Prostate gland (tissue), 2 donors: ENCODE measurements around the gene ST6GAL1. TPM values are rescaled to one million over a fixed set of nuclear protein-coding genes. Genes with fewer than 3 reads are reported as not detected.

ENCODE experiments used
- DNase-seq: peaks from one replicate; pipeline ENCODE4 v3.0.0-alpha.2; 2019; ENCODE audit warnings: low spot score
- H3K27ac ChIP-seq, 2 donors: fragments of 200-600 bp; sonication (generic); 2 replicates each; pipeline ENCODE4 v1.5.1; 2017 to 2019
- H3K27me3 ChIP-seq: fragments of 200-600 bp; sonication (generic); replicated peaks from 2 replicates; pipeline ENCODE4 v1.5.1; 2019; ENCODE audit not compliant: insufficient read depth
- H3K36me3 ChIP-seq, 2 donors: fragments of 200-600 bp; sonication (generic); 1 replicate in 1 of 2; 2 replicates in 1 of 2; pipeline versions ENCODE4 v1.5.1 to v1.8.1; 2017 to 2019
- H3K4me1 ChIP-seq: fragments of 200-600 bp; sonication (generic); replicated peaks from 2 replicates; pipeline ENCODE4 v1.5.1; 2019
- H3K4me3 ChIP-seq, 2 donors: fragments of 200-600 bp; sonication (generic); 2 replicates each; pipeline ENCODE4 v1.5.1; 2017 to 2019
- H3K9me3 ChIP-seq: fragments of 200-600 bp; sonication (generic); 2 replicates; pipeline ENCODE4 v1.5.1; 2017
- CTCF ChIP-seq, 4 experiments: fragments of 200-600 bp in 2 of 4; fragments of 450-650 bp in 2 of 4; sonication (generic) in 2 of 4; IDR thresholded peaks; 1 replicate in 3 of 4; 2 replicates in 1 of 4; pipeline ENCODE4 v1.5.1; 2016 to 2019; ENCODE audit warnings: antibody characterized with exemption in 4 of 4, mild to moderate bottlenecking in 2 of 4, moderate library complexity in 2 of 4
- POLR2A ChIP-seq: fragments of 450-650 bp; IDR thresholded peaks from one replicate; pipeline ENCODE4 v1.6.1; 2016; ENCODE audit warnings: antibody characterized with exemption, mild to moderate bottlenecking
- POLR2AphosphoS5 ChIP-seq: sonication (generic); formaldehyde crosslinking; IDR thresholded peaks from one replicate; pipeline ENCODE4 v1.6.1; 2017; ENCODE audit warnings: antibody characterized with exemption
- WGBS: methylation state at CpG from one replicate; pipeline ENCODE4 v1.1.5; 2018; 5-methylcytosine and 5-hydroxymethylcytosine counted together
- intact Hi-C: fragments of 100-400 bp; cut with DNase I; formaldehyde crosslinking; loops from one replicate; pipeline ENCODE4 v1.14.2; 2022
- total RNA-seq, 2 donors: library from RNA; depleted of rRNA; stranded (reverse); fragments of >200 nt; gene quantifications; one replicate each; pipeline ENCODE4 v1.1.0, GENCODE V29; 2016

The ST6GAL1 gene
- total RNA-seq, 2 donors from 2014 or later = 101 to 225 TPM

- intact Hi-C loops = loop anchor here (10.0 kb wide), 1 partner anchor 572 kb away; no protein-coding TSS in a partner anchor
- no peak overlapping the region for H3K27ac ChIP-seq
- TF ChIP-seq CTCF (IDR thresholded peaks at IDR 0.05) = peak; percentile 17 to 68 (median 40)
- TF ChIP-seq POLR2A = no peak
Measured at GRCh38 chr3:187112934-187113793, 182.8 kb downstream of the ST6GAL1 start.

GRCh38 chr3:187114511-187114910 is 184.2 kb downstream of the ST6GAL1 start:
- intact Hi-C loops = loop anchor here (10.0 kb wide), 1 partner anchor 570 kb away; no protein-coding TSS in a partner anchor
- H3K4me3 ChIP-seq = no peak overlapping the region
- no peaks in the 10 kb centered on the region for H3K36me3 ChIP-seq
- DNase-seq = no peak
- 94% methylated on average over 2 of the region's 2 CpGs for WGBS
- H3K4me1 ChIP-seq = no peaks in the 10 kb centered on the region
- H3K9me3 ChIP-seq = no peaks in the 10 kb centered on the region
- H3K27me3 ChIP-seq = no peaks in the 10 kb centered on the region
- H3K27ac ChIP-seq = no peak overlapping the region
- no peak for TF ChIP-seq CTCF (IDR thresholded peaks at IDR 0.05)
- TF ChIP-seq POLR2AphosphoS5 = no peak
- TF ChIP-seq POLR2A = no peak

More at GRCh38 chr3:187112934-187113793, 182.8 kb downstream of the ST6GAL1 start:
- 36% methylated on average over 2 of the region's 2 CpGs for WGBS
- H3K36me3 ChIP-seq = no peaks in the 10 kb centered on the region
- no peaks in the 10 kb centered on the region for H3K9me3 ChIP-seq
- DNase-seq = no peak
- H3K4me1 ChIP-seq = no peaks in the 10 kb centered on the region
- no peak overlapping the region for H3K4me3 ChIP-seq
- no peaks in the 10 kb centered on the region for H3K27me3 ChIP-seq

GRCh38 chr3:187120326-187120725 is 190.0 kb downstream of the ST6GAL1 start:
- H3K4me3 ChIP-seq = no peak overlapping the region
- no peaks in the 10 kb centered on the region for H3K27me3 ChIP-seq
- WGBS = 90% methylated on average over 2 of the region's 2 CpGs
- H3K27ac ChIP-seq = no peak overlapping the region
- TF ChIP-seq CTCF (IDR thresholded peaks at IDR 0.05) = no peak
- intact Hi-C loops = no loop called here
- DNase-seq = no peak
- H3K36me3 ChIP-seq = no peaks in the 10 kb centered on the region
- H3K9me3 ChIP-seq = no peaks in the 10 kb centered on the region
- no peaks in the 10 kb centered on the region for H3K4me1 ChIP-seq

GRCh38 chr3:187122261-187122660 is 191.9 kb downstream of the ST6GAL1 start:
- Histone ChIP-seq H3K4me3 (no peak overlapping the region), H3K9me3 (no peaks in the 10 kb centered on the region), H3K27ac (no peak overlapping the region), H3K27me3 (no peaks in the 10 kb centered on the region), H3K36me3 (no peaks in the 10 kb centered on the region), H3K4me1 (no peaks in the 10 kb centered on the region)
- intact Hi-C loops = no loop called here
- WGBS = 85% methylated on average over 1 of the region's 1 CpG
- DNase-seq = no peak
- TF ChIP-seq CTCF (IDR thresholded peaks at IDR 0.05) (no peak), POLR2A (no peak), POLR2AphosphoS5 (no peak)
